Jurkat, Clone E6-1 (cell line): ENCODE results near the gene SYT8. TPM values are rescaled to one million over a fixed set of nuclear protein-coding genes. Genes with fewer than 3 reads are reported as not detected.
"Not testable (repeated sequence)": the region's sequence is repeated elsewhere in the genome, so short reads cannot be mapped to it uniquely, and the experiment has no call there.

Source experiments
- DNase-seq: peaks from one replicate; pipeline ENCODE4 v3.0.0-alpha.2; 2011; ENCODE audit warnings: low read depth, low spot score
- H3K4me3 ChIP-seq: 2 replicates; pipeline ENCODE4 v1.5.1; 2011; ENCODE audit warnings: mild to moderate bottlenecking, low read length, control low read depth, moderate library complexity
- polyA plus RNA-seq: library from polyadenylated mRNA; unstranded; fragments of >200 nt; gene quantifications from one replicate; pipeline ENCODE4 v1.2.1, GENCODE V29; 2012; ENCODE audit warnings: missing spikeins; ENCODE audit not compliant: insufficient read length, insufficient read depth

SYT8 gene
- not detected for polyA plus RNA-seq

- no peak within 1 kb of the TSS for H3K4me3 ChIP-seq
- DNase-seq = no peak
Observed at GRCh38 chr11:1834779-1835670, at the start of gene SYT8. TSS of gene SYT8 (plus strand) at chr11:1834990. CDS start at chr11:1835106, 116 bp downstream.

- DNase-seq = no peak
- H3K4me3 ChIP-seq = no peak overlapping the region
Observed at GRCh38 chr11:1785749-1786413, 48.9 kb upstream of the SYT8 start.

GRCh38 chr11:1786466-1786865 lies 48.3 kb upstream of the SYT8 start:
- no peak for DNase-seq
- no peak overlapping the region for H3K4me3 ChIP-seq

- DNase-seq = no peak
Observed at GRCh38 chr11:1791912-1792311, 42.9 kb upstream of the SYT8 start.

GRCh38 chr11:1792461-1792860 lies 42.3 kb upstream of the SYT8 start:
- peak overlapping the region; percentile 16; the same call in 1 of the 2 replicates for H3K4me3 ChIP-seq
- DNase-seq = peak; percentile 32

More at GRCh38 chr11:1791912-1792311, 42.9 kb upstream of the SYT8 start:
- no peak overlapping the region for H3K4me3 ChIP-seq

- no peak for DNase-seq
- H3K4me3 ChIP-seq = no peak overlapping the region
Observed at GRCh38 chr11:1793081-1793480, 41.7 kb upstream of the SYT8 start.

GRCh38 chr11:1796413-1797011 lies 38.3 kb upstream of the SYT8 start:
- no peak overlapping the region for H3K4me3 ChIP-seq
- no peak for DNase-seq

- no peak for DNase-seq
- no peak overlapping the region for H3K4me3 ChIP-seq
Observed at GRCh38 chr11:1797391-1798125, 37.2 kb upstream of the SYT8 start.

GRCh38 chr11:1803246-1803645 lies 31.5 kb upstream of the SYT8 start:
- no peak for DNase-seq
- no peak overlapping the region for H3K4me3 ChIP-seq

GRCh38 chr11:1803835-1804519 lies 30.8 kb upstream of the SYT8 start:
- H3K4me3 ChIP-seq, DNase-seq: not testable (repeated sequence)

GRCh38 chr11:1805525-1805924 lies 29.3 kb upstream of the SYT8 start:
- DNase-seq = no peak
- no peak overlapping the region for H3K4me3 ChIP-seq

GRCh38 chr11:1807264-1807995 lies 27.4 kb upstream of the SYT8 start:
- no peak for DNase-seq
- H3K4me3 ChIP-seq = no peak overlapping the region

GRCh38 chr11:1810761-1811160 lies 24.0 kb upstream of the SYT8 start:
- no peak overlapping the region for H3K4me3 ChIP-seq
- DNase-seq = no peak

- DNase-seq = no peak
- no peak overlapping the region for H3K4me3 ChIP-seq
Observed at GRCh38 chr11:1812274-1812673, 22.5 kb upstream of the SYT8 start.

GRCh38 chr11:1812801-1813200 lies 22.0 kb upstream of the SYT8 start:
- no peak overlapping the region for H3K4me3 ChIP-seq
- no peak for DNase-seq

- not testable (repeated sequence) for H3K4me3 ChIP-seq, DNase-seq
Observed at GRCh38 chr11:1813356-1813755, 21.4 kb upstream of the SYT8 start.

- H3K4me3 ChIP-seq = no peak overlapping the region
Observed at GRCh38 chr11:1814691-1815090, 20.1 kb upstream of the SYT8 start.

GRCh38 chr11:1815311-1815710 lies 19.5 kb upstream of the SYT8 start:
- no peak overlapping the region for H3K4me3 ChIP-seq
- no peak for DNase-seq

More at GRCh38 chr11:1814691-1815090, 20.1 kb upstream of the SYT8 start:
- DNase-seq = no peak
